Caco-2 (cell line): Measurements from ENCODE around the gene SPDYE3. TPM values are rescaled to one million over a fixed set of nuclear protein-coding genes. Genes with fewer than 3 reads are reported as not detected.
"Not testable (repeated sequence)": the region's sequence is repeated elsewhere in the genome, so short reads cannot be mapped to it uniquely, and the experiment has no call there.

Experiments
- BruUV-seq: library from RNA; stranded (reverse); fragments of 400-500 nt; replicated peaks from 2 replicates; lab custom pipeline; 2021; lab: Mats Ljungman, UMichigan
- CTCF ChIA-PET: fragments of 300-600 bp; sonication (Branson Sonifier 250); formaldehyde crosslinking; loops from one replicate; lab custom pipeline; 2022; ENCODE audit warnings: antibody characterized with exemption; lab: Charles Lee
- POLR2A ChIA-PET: fragments of 300-600 bp; sonication (Branson Sonifier 250); formaldehyde crosslinking; loops from one replicate; lab custom pipeline; 2022; ENCODE audit warnings: antibody characterized with exemption; lab: Charles Lee
- DNase-seq, 2 experiments: peaks; one replicate each; pipeline versions ENCODE4 v3.0.0 to v3.0.0-alpha.2; 2020 to 2022
- H3K27me3 ChIP-seq: replicated peaks from 2 replicates; pipeline ENCODE4 v1.6.0; 2011; ENCODE audit warnings: low read length; ENCODE audit not compliant: control insufficient read depth, insufficient read depth
- H3K36me3 ChIP-seq: 2 replicates; pipeline ENCODE4 v1.5.1; 2011; ENCODE audit warnings: low read length; ENCODE audit not compliant: control insufficient read depth, insufficient read depth
- H3K4me1 ChIP-seq: fragments of 250-450 bp; sonication (Bioruptor Pico); 2 replicates; pipeline ENCODE4 v1.5.1; 2020; ENCODE audit warnings: mild to moderate bottlenecking
- H3K4me3 ChIP-seq: 2 replicates; pipeline ENCODE4 v1.5.1; 2011; ENCODE audit warnings: low read depth, mild to moderate bottlenecking, control low read depth, low read length
- H3K9me3 ChIP-seq: fragments of 250-450 bp; sonication (Bioruptor Pico); 2 replicates; pipeline ENCODE4 v1.5.1; 2020; ENCODE audit warnings: mild to moderate bottlenecking, moderate library complexity
- H3K27ac Mint-ChIP-seq: one replicate; pipeline ENCODE4 v1.8.0; 2022; ENCODE audit warnings: mixed read lengths; ENCODE audit not compliant: unreplicated experiment
- H3K27me3 Mint-ChIP-seq: one replicate; pipeline ENCODE4 v1.8.0; 2022; ENCODE audit warnings: mixed read lengths; ENCODE audit not compliant: insufficient read depth, unreplicated experiment
- H3K36me3 Mint-ChIP-seq: one replicate; pipeline ENCODE4 v1.8.0; 2022; ENCODE audit warnings: mild to moderate bottlenecking, mixed read lengths; ENCODE audit not compliant: insufficient read depth, unreplicated experiment
- H3K4me1 Mint-ChIP-seq: one replicate; pipeline ENCODE4 v1.8.0; 2022; ENCODE audit warnings: low read depth, mixed read lengths; ENCODE audit not compliant: unreplicated experiment
- H3K4me3 Mint-ChIP-seq: one replicate; pipeline ENCODE4 v1.8.0; 2022; ENCODE audit warnings: mild to moderate bottlenecking, moderate library complexity, mixed read lengths; ENCODE audit not compliant: unreplicated experiment
- H3K9me3 Mint-ChIP-seq: one replicate; pipeline ENCODE4 v1.8.0; 2022; ENCODE audit warnings: mixed read lengths; ENCODE audit not compliant: unreplicated experiment
- intact Hi-C: fragments of 100-400 bp; cut with micrococcal nuclease; formaldehyde crosslinking; loops from one replicate; pipeline ENCODE4 v1.10.0; 2022; ENCODE audit not compliant: unreplicated experiment
- total RNA-seq: library from RNA; stranded (reverse); gene quantifications from 2 replicates; pipeline ENCODE4 v1.2.3, GENCODE V29; 2022

The SPDYE3 gene
- total RNA-seq, 1 experiment from 2014 or later: not detected

- H3K9me3 Mint-ChIP-seq, H3K9me3 ChIP-seq, H3K27me3 Mint-ChIP-seq, H3K4me3 Mint-ChIP-seq, CTCF ChIA-PET, H3K36me3 Mint-ChIP-seq, H3K27me3 ChIP-seq, H3K4me1 ChIP-seq, DNase-seq, H3K27ac Mint-ChIP-seq, POLR2A ChIA-PET, H3K4me1 Mint-ChIP-seq, H3K36me3 ChIP-seq, H3K4me3 ChIP-seq, intact Hi-C loops, BruUV-seq: not testable (repeated sequence)
These were observed 24.4 kb upstream of the SPDYE3 start for GRCh38 chr7:100283147-100283546.

- H3K4me3 ChIP-seq, H3K27me3 Mint-ChIP-seq, intact Hi-C loops, H3K9me3 ChIP-seq, BruUV-seq, H3K36me3 Mint-ChIP-seq, DNase-seq, CTCF ChIA-PET, H3K9me3 Mint-ChIP-seq, H3K4me1 Mint-ChIP-seq, H3K27me3 ChIP-seq, H3K4me3 Mint-ChIP-seq, H3K4me1 ChIP-seq, POLR2A ChIA-PET, H3K36me3 ChIP-seq, H3K27ac Mint-ChIP-seq: not testable (repeated sequence)
These were observed 20.1 kb upstream of the SPDYE3 start for GRCh38 chr7:100287191-100287969.

GRCh38 chr7:100288258-100288657 lies 19.2 kb upstream of the SPDYE3 start:
- H3K9me3 Mint-ChIP-seq, H3K4me1 Mint-ChIP-seq, H3K4me3 Mint-ChIP-seq, H3K27me3 Mint-ChIP-seq, H3K9me3 ChIP-seq, H3K36me3 Mint-ChIP-seq, H3K27ac Mint-ChIP-seq, H3K36me3 ChIP-seq, H3K4me3 ChIP-seq, H3K27me3 ChIP-seq, H3K4me1 ChIP-seq, intact Hi-C loops, CTCF ChIA-PET, BruUV-seq: not testable (repeated sequence)
- POLR2A ChIA-PET: interaction anchor here (0.6 kb wide), 1 partner anchor 54 kb away, joined by 4 read pairs; no protein-coding TSS in a partner anchor
- DNase-seq: peak in 1 of 2 experiments; percentile 51

- BruUV-seq, H3K4me3 Mint-ChIP-seq, H3K9me3 Mint-ChIP-seq, H3K4me1 ChIP-seq, H3K27ac Mint-ChIP-seq, H3K4me3 ChIP-seq, H3K36me3 Mint-ChIP-seq, H3K27me3 Mint-ChIP-seq, H3K9me3 ChIP-seq, H3K4me1 Mint-ChIP-seq, intact Hi-C loops, H3K36me3 ChIP-seq, H3K27me3 ChIP-seq, CTCF ChIA-PET, DNase-seq: not testable (repeated sequence)
- POLR2A ChIA-PET: interaction anchor here (0.7 kb wide), 1 partner anchor 25 kb away, joined by 4 read pairs; no protein-coding TSS in a partner anchor
These were observed 15.3 kb upstream of the SPDYE3 start for GRCh38 chr7:100292162-100292561.

- H3K27me3 Mint-ChIP-seq, H3K27ac Mint-ChIP-seq, H3K4me3 Mint-ChIP-seq, POLR2A ChIA-PET, H3K27me3 ChIP-seq, CTCF ChIA-PET, H3K4me3 ChIP-seq, BruUV-seq, intact Hi-C loops, H3K36me3 ChIP-seq, H3K36me3 Mint-ChIP-seq, H3K9me3 Mint-ChIP-seq, H3K4me1 ChIP-seq, H3K9me3 ChIP-seq, H3K4me1 Mint-ChIP-seq, DNase-seq: not testable (repeated sequence)
These were observed 12.2 kb upstream of the SPDYE3 start for GRCh38 chr7:100295269-100295668.

- H3K27me3 Mint-ChIP-seq, POLR2A ChIA-PET, H3K9me3 Mint-ChIP-seq, DNase-seq, H3K9me3 ChIP-seq, H3K27ac Mint-ChIP-seq, BruUV-seq, CTCF ChIA-PET, H3K27me3 ChIP-seq, H3K4me1 ChIP-seq, H3K36me3 Mint-ChIP-seq, H3K4me1 Mint-ChIP-seq, H3K36me3 ChIP-seq, H3K4me3 Mint-ChIP-seq, H3K4me3 ChIP-seq, intact Hi-C loops: not testable (repeated sequence)
These were observed 9.5 kb upstream of the SPDYE3 start for GRCh38 chr7:100297852-100298631.

GRCh38 chr7:100298632-100298895 lies 8.9 kb upstream of the SPDYE3 start:
- DNase-seq, H3K36me3 ChIP-seq, H3K27ac Mint-ChIP-seq, H3K4me3 Mint-ChIP-seq, H3K27me3 Mint-ChIP-seq, H3K4me3 ChIP-seq, CTCF ChIA-PET, H3K9me3 ChIP-seq, H3K9me3 Mint-ChIP-seq, H3K4me1 Mint-ChIP-seq, H3K4me1 ChIP-seq, H3K27me3 ChIP-seq, H3K36me3 Mint-ChIP-seq, intact Hi-C loops, BruUV-seq, POLR2A ChIA-PET: not testable (repeated sequence)
